BE2C (cell line): Measurements from ENCODE around the gene ENO2.
"Not testable (repeated sequence)": the region's sequence is repeated elsewhere in the genome, so short reads cannot be mapped to it uniquely, and the experiment has no call there.

Experiments used
- DNase-seq: peaks from one replicate; pipeline ENCODE4 v3.0.0-alpha.2; 2020
- H3K27me3 ChIP-seq: fragments of 250-450 bp; sonication (Bioruptor Pico); 2 replicates; pipeline ENCODE4 v1.5.1; 2020; ENCODE audit warnings: mild to moderate bottlenecking
- H3K36me3 ChIP-seq: fragments of 250-450 bp; sonication (Bioruptor Pico); 2 replicates; pipeline ENCODE4 v1.5.1; 2020; ENCODE audit warnings: mild to moderate bottlenecking
- H3K4me1 ChIP-seq: fragments of 250-450 bp; sonication (Bioruptor Pico); 2 replicates; pipeline ENCODE4 v1.5.1; 2020
- H3K4me3 ChIP-seq: 2 replicates; pipeline ENCODE4 v1.5.1; 2011; ENCODE audit warnings: low read depth, low read length
- H3K9me3 ChIP-seq: fragments of 250-450 bp; sonication (Bioruptor Pico); 2 replicates; pipeline ENCODE4 v1.5.1; 2020
- TF ChIP-seq, protein P1 (sequence below): IDR thresholded peaks from 2 replicates; pipeline ENCODE4 v1.5.1; 2012; ENCODE audit warnings: mild to moderate bottlenecking, low read depth, low read length

ENO2 gene

DNA sequence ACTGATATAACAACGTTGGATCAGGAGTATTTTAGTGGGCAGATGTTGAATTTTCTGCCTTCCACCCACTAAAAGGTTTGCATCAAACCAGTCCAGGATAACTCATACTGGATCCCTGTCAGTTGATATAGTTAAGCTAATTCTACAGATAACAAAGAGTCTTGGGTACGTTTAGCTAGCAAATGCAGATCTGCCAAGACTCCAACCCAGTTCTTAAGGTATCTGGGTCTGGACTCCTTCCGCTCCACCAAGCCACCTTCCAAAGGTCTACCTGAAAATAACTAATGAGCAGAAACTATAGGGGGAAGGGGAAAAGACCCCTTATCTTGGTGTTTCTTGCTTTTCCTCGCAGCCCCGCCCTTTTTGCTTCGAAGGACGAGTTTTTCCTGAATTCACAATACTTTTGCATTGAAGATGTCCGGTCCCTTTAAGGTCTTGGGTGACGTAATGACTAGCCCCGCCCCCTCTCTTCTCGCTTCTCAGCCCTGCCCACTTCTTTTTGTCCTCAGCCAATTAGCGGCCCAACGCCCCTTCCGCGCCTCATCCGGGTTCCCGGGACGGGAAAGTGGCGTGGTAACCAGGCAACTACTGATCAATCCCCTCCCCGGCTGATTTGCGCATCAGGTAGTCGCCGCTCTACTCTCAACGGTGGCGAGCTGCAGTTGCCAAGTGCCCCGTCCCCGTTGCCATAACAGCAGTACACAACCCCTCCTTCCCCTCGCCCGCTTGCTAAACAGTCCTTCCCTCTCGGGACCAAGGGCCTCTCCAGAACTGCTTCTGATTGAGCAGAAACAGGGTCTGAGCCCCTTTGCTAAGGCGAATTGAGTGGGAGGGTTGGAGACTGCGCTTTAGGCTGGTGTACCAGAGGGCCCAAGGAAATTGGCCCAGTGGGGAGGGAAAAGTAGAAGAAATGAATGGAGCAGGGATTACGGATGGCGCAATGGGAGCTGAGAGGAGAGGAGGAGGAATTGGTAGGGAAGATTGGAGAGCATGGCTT, 9.8 kb upstream of the ENO2 start, which contains the start of gene LRRC23:
LRRC23 (plus strand) TSS at position 543 of the 997 bp plus-strand sequence. CDS start 812 bp downstream, outside the sequence.
- Histone ChIP-seq H3K27me3 (no peaks in the 10 kb centered on the region), H3K4me3 (peak within 1 kb of the TSS; percentile 84), H3K36me3 (no peaks in the 10 kb centered on the region), H3K9me3 (no peaks in the 10 kb centered on the region), H3K4me1 (peaks cover 7% of the 10 kb centered on the region)
- TF ChIP-seq, protein P1, sequence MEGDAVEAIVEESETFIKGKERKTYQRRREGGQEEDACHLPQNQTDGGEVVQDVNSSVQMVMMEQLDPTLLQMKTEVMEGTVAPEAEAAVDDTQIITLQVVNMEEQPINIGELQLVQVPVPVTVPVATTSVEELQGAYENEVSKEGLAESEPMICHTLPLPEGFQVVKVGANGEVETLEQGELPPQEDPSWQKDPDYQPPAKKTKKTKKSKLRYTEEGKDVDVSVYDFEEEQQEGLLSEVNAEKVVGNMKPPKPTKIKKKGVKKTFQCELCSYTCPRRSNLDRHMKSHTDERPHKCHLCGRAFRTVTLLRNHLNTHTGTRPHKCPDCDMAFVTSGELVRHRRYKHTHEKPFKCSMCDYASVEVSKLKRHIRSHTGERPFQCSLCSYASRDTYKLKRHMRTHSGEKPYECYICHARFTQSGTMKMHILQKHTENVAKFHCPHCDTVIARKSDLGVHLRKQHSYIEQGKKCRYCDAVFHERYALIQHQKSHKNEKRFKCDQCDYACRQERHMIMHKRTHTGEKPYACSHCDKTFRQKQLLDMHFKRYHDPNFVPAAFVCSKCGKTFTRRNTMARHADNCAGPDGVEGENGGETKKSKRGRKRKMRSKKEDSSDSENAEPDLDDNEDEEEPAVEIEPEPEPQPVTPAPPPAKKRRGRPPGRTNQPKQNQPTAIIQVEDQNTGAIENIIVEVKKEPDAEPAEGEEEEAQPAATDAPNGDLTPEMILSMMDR: no peak
- DNase-seq: peak; percentile 97

DNA sequence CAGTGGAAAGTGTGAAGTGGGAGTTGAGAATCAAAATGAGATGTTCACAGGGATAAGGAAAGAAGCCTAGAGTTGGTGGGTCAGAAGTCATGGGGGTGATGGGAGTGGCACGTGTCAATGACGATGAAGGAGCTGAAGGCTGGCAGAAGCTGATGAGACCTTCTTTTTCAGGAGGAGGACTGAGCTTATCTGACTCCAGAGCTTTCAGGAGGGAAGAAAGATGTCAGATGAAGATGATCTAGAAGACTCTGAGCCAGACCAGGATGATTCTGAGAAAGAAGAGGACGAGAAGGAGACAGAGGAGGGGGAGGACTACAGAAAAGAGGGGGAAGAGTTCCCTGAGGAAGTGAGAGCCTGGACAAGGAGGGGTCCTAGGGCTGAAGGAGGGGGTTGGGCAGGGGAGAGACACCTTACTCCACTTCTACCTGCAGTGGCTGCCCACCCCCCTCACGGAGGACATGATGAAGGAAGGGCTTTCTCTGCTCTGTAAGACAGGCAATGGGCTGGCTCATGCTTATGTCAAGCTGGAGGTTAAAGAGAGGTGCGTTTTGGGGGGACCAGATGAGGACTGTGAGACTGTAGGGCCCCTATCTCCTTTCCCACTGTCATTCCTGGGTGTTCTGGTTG, 8.9 kb upstream of the ENO2 start:
- Histone ChIP-seq H3K4me1 (peaks cover 7% of the 10 kb centered on the region), H3K9me3 (no peaks in the 10 kb centered on the region), H3K36me3 (no peaks in the 10 kb centered on the region), H3K4me3 (peak overlapping the region; percentile 84), H3K27me3 (no peaks in the 10 kb centered on the region)
- no peak for DNase-seq
- TF ChIP-seq, protein P1: no peak

DNA sequence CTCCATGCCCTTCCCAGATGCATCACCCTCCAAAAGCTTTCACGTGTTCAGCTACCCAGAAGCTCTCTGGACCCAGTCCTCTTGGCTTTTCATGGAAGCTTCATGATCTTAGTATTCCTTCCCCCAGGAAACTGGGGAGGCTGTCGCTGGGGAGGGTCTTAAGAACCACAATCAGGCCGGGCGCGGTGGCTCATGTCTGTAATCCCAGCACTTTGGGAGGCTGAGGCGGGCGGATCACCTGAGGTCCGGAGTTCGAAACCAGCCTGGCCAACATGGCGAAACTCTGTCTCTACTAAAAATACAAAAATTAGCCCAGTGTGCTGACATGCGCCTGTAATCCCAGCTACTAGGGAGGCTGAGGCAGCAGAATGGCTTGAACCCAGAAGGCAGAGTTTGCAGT, 6.2 kb upstream of the ENO2 start:
- H3K4me1 ChIP-seq, H3K36me3 ChIP-seq, H3K9me3 ChIP-seq, DNase-seq, H3K27me3 ChIP-seq, H3K4me3 ChIP-seq: not testable (repeated sequence)

DNA sequence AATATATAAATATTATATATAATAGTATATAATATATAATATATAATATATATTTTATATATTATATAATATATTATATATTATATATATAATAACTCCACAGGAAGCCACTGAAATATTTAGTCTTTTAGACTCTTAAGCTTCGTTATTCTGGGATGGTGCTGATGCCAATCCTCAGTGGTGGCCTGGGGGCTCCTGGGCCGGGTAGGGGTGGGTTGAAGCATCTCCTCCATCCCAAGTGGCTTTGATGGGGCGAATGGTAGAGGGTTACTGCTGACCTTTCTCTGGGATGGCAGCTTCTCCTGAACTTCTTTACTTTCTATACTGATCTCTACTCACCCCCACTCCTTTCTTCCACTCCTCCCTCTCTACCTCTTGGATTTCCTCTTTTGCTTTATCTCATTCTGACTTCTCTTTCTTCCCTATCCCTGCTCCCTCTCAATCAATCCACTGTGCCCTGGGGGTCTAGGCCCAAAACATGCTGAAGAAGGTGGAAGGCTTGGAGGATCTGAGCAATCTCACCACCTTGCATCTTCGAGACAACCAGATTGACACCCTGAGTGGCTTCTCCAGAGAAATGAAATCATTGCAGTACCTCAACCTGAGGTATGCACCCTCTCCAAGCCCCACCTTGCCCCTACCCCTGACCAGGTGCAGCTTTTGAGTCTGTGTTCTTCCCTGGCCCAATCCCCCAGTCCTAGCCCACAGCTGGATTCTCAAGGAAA, 4.8 kb upstream of the ENO2 start:
- no peaks in the 10 kb centered on the region for H3K36me3 ChIP-seq
- no peaks in the 10 kb centered on the region for H3K27me3 ChIP-seq
- H3K4me3 ChIP-seq: no peak overlapping the region
- H3K4me1 ChIP-seq: peaks cover 3% of the 10 kb centered on the region; the same call in 1 of the 2 replicates
- H3K9me3 ChIP-seq: no peaks in the 10 kb centered on the region
- no peak for DNase-seq
- TF ChIP-seq, protein P1: no peak

DNA sequence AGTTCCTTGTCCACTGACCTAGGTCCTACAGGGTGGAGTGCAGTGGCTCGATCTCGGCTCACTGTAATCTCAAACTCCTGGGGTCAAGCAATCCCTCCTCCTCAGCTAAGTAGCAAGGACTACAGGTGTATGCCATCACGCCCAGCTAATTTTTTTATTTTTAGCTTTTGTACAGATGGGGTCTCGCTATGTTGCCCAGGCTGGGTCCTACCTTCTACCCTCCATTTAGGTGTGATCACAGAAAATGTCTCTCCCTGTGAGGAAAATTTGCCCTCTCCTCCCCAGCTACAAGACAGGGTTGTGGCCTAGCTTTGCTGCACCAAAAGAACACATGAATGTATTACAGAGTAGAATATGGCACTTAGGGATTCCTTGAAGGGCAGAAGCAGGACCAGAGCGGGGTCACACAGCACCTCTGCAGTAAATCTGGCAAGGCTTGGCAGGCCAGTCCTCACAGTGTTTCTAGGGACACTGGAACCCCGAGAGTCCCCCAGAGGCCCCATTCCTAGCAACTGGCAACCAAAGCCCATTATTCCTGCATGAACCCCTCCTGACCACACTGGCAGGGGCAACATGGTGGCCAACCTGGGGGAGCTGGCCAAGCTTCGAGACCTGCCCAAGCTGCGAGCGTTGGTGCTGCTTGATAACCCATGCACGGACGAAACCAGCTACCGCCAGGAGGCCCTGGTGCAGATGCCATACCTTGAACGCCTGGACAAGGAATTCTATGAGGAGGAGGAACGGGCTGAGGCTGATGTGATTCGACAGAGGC, 2.0 kb upstream of the ENO2 start:
- Histone ChIP-seq H3K9me3 (no peaks in the 10 kb centered on the region), H3K4me3 (no peak overlapping the region), H3K4me1 (peaks cover 3% of the 10 kb centered on the region; the same call in 1 of the 2 replicates), H3K27me3 (no peaks in the 10 kb centered on the region), H3K36me3 (peaks cover 12% of the 10 kb centered on the region)
- TF ChIP-seq, protein P1: no peak
- no peak for DNase-seq
